ENCODE measurements around the gene VIPAS39. TPM values are rescaled to one million over a fixed set of nuclear protein-coding genes. Genes with fewer than 3 reads are reported as not detected.

The VIPAS39 gene
- 8.2 TPM for total RNA-seq

DNA sequence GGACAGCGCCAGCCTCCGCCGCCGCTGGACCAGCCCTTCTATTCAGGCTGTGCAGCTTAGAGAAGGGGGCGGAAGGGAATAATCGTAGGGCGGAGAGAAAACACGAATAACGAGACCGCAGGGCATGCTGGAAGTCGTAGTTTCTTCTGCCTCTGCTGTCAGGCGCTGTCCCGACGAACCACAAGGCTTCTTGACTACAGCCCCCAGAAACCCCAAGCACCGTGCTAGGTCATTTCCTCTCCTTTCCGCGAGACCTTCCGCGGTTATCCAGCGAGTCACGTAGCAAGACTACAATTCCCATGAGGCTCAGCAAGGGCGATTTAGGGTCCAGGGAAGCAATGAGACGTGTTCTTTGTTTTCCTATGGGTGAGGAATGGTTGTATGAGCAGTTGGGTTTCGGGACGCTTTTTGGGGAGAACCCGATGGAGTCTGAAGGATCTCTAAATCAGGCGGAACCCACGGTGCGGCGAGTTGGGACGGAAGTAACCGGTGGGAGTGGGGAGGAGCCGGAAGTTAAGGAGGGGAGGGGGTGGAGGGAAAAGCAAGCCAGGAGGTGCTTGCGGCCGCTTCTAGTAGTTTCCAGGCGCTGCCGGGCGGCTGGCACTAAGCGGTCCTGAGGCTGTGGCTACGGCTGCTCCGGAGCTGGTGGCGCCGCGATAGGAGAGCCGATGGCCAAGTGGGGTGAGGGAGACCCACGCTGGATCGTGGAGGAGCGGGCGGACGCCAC is at the start of gene VIPAS39, which contains the start of gene AHSA1:
TSS of gene VIPAS39 (minus strand) at position 80 of the 727 bp plus-strand sequence. CDS start 3,499 bp downstream, outside the sequence.
TSS of gene AHSA1 (plus strand) at position 572 of the 727 bp plus-strand sequence. CDS start at position 669, 97 bp downstream.
- ATAC-seq (peak; percentile 95), DNase-seq (ENCODE audit: low spot score) (peak; percentile 97)

DNA sequence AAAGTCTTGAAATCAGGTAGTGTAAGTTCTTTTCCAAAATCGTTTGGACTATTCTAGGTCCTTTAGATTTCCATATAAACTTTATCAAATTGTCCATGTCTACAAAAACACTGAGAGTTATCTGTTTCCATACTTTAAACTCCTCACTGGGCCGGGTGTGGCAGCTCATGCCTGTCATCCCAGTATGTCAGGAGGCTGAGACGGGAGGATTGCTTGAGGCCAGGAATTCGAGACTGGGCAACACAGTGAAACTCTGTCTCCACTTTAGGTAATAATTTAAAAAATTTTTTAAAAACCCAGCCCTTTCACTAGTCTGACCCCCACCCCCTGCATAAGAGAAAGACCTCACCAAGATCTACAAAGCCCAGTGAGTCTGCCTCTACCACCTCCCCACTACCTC is 47.6 kb upstream of the VIPAS39 start:
- no peak for ATAC-seq
- DNase-seq (ENCODE audit: low spot score): no peak

DNA sequence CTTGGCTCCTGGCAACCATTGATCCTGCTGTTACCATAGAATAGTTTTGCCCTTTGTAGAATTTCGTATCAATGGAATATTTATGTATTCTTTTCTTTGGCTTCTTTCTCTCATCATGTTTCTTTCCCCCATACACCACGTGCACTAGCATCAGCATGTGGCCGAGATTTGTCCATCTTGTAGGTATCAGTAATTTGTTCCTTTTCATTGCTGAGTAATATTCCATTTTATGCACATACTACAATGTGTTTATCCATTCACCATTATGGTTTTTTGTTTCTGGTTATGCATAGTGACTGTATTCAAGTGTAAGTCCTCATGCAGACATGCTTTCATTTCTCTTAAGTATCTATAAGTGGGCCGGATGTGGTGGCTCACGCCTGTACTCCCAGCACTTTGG is 45.7 kb upstream of the VIPAS39 start:
- DNase-seq (ENCODE audit: low spot score) (no peak), ATAC-seq (no peak)

DNA sequence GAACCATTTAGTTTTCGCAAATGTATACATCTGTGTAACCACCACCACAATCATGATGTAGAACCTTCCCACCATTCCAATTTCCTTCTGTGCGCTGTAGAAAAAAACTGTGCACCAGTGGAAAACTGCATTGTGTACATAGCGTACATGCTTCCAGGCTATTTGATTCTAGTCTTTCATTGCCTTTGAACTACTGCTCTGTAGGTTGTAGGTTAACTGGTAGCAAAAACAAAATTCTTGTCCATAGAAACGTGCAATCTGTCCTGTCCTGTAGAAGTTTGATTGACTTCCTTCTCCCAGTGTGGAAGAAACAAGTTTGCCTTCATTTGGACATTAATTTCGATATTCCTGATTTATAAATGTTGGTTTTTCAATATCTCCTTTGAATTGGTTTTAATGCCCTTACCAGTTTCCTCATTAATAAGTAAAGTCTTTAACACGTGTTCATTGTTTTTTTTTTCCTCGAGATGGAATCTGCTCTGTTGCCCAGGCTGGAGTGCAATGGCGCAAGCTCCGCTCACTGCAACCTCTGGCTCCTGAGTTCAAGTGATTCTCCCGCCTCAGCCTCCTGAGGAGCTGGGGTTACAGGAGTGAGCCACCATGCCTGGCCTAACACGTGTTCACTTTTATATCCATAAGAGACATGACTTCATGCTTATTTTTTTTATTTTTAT is 44.8 kb upstream of the VIPAS39 start:
- DNase-seq (ENCODE audit: low spot score): peak; percentile 18
- no peak for ATAC-seq

DNA sequence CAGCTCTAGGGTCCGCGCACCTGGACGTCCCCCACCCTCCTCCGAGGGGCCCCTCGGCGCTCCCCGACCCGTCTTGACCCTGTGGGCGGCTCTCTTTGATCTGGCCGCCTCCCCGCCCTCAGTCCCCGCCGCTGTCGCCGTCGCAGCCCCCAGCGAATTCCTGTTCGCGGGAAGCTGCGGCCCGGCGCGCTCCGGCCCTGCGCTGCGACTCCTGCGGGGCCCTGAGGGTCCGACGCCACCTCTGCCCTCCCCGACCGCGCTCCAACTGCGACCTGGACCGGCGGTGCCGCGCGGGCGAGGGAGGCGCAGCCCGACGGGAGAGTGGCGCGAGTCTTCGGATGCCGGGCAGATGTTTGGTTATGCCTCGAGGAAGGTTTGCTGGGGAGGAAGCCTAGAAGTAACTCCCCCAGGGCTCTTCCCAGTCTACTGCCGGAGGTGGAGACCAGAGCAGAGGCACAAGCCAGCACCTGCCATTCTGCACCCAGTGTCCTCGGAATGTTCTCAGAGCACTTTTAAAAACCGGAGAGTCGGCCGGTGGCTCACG is 41.7 kb upstream of the VIPAS39 start:
- DNase-seq (ENCODE audit: low spot score) (peak; percentile 40), ATAC-seq (peak; percentile 20)

DNA sequence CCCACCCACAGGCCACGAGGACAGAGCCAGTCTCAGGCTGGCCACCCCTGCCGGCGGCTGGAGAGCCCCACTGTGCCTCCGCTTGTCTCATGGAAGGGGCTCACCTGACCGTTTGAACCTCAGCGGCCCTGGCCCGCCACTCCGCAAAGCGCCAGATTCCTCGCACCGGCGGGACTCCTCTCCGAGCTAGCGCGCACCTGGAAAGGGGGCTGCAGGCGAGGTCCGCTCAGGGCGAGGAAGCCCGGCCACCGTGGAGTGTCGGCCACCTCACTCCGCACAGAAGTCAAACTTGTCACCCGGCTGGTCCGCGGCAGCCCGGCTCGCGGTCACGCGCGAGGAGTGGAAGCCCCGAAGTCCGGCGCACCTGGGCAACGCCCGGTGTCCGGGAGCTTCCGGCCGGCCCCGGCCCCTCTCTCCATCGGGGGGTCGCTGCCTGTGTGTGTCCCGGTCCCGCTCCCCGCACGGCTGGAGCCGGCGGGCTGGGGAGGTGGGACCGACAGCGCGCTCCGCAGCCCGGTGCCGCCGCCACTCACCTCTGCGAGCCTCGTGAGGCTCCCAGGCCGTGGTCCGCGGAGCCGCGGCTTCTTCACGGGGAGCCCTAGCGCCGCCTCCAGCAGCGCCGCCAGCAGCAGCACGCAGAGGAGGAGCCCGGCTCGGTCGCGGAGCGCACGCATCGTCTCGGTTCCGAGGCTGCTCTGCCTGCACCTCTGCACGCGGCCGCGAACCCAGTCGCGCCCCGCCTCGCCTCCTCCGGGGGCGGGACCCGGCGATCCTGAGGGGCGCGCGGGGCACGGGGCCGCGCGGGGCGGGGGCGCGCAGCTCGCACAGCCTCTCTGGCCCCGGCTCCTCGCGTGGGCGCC is 40.9 kb upstream of the VIPAS39 start, which contains the start of gene ISM2:
TSS of gene ISM2 (minus strand) at position 697 of the 860 bp plus-strand sequence. CDS start at position 674, 23 bp downstream.
- DNase-seq (ENCODE audit: low spot score) (peak; percentile 46), ATAC-seq (peak; percentile 87)

DNA sequence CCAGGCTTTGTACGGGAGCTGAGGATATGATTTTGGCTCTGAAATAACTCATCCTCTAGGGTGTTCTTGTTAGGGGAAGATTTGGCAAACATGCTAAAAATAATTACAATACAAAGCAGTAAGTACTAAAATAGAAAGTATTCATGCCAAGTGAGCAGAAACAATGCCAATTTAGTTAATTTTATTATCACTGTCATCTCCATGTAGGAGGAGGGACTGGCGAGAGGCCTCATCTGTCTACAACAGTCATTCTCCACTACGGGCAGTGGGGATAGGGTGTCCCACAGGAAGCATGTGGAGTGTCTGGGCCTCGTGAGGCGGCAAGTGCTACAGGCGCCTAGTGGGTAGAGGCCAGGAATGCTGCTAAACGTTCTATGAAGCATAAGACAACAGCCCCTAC is 37.9 kb upstream of the VIPAS39 start:
- no peak for DNase-seq (ENCODE audit: low spot score)

DNA sequence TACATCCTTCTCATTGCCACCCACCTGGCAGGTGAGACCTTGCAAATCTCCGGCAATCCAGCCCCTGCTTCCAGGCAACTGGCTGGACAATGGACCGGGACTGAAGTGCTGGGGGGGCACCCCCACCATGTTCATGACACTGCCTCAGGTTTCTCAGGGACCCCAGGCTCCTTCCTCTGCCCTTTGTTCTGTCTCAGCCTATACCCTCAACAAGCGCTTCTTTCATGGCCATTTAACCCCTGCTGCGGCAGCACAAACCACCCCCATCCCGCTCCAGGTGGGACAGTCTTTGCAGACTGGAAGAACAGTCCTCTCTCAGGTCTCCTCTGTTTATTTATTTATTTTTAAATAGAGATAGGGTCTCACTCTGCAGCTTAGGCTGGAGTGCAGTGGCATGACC is 33.7 kb upstream of the VIPAS39 start:
- DNase-seq (ENCODE audit: low spot score): no peak
- no peak for ATAC-seq

More for the DNA sequence above, 37.9 kb upstream of the VIPAS39 start:
- no peak for ATAC-seq

DNA sequence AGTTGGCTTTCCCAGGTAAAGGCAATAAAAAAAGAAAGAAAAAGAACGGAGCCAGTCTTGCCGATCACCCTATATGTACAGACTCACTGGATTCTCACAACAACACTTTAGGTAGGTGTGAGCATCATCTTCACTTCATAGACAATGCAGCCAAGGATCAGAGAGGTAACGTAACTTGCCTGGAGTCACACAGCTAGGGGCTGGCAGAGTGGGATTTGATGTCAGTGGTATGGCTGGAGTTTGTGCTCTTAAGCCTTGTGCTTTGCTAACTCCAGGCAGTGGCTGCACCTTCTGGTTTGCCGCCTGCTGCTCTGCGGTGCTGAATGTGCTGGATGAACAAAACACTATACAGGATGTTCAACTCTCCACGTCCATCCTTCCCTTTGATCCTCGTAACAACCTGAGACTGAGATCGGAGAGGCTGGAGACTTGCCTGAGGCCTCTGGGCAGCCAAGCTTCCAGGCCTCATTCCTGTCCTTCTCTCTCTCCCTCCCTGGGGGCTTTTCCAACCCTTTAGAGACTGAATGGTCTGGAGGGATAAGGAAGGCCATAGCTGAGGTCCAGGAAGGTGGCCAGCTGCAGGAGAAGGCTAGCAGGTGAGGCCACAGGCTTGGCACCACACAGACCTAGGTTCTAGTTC is 33.1 kb upstream of the VIPAS39 start:
- ATAC-seq (no peak), DNase-seq (ENCODE audit: low spot score) (no peak)

DNA sequence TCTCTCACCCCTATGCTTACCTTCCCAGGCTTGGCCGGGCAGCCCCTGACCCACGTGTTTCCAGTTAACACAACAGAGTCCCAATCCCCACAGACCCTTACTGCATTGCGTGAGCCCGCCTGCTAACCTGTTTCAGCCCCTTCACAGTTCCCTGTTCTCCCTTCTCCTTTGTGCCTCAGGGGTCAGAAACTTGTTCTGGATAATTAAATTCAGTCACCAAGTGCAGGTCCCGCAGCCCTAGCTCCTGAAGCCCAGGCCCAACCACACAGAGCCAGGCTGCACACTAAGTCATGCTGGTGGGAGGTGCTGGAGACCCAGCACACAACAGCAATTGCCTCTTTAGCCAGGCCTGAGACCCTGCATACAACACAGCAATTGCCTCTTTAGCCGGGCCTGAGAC is 31.6 kb upstream of the VIPAS39 start:
- DNase-seq (ENCODE audit: low spot score) (no peak), ATAC-seq (no peak)

DNA sequence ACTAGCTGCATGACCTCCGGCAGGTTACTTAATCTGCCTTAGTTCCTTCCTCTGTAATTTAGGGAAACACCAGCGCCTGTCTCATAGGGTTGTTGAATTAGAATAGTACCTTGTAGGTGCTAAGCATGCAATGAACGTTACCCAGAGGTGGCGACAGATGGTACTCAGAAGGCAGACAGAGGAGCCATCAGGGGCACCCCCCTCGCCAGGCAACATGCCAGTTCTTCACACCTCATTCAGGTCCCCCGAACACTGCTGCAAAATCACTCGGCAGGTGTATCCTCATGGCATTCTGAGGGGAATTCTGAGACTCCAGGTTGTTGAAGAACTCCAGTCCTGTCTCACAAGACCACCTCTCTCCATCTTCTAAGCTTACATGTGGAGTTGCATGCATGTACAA is 31.2 kb upstream of the VIPAS39 start:
- ATAC-seq (no peak), DNase-seq (ENCODE audit: low spot score) (no peak)

DNA sequence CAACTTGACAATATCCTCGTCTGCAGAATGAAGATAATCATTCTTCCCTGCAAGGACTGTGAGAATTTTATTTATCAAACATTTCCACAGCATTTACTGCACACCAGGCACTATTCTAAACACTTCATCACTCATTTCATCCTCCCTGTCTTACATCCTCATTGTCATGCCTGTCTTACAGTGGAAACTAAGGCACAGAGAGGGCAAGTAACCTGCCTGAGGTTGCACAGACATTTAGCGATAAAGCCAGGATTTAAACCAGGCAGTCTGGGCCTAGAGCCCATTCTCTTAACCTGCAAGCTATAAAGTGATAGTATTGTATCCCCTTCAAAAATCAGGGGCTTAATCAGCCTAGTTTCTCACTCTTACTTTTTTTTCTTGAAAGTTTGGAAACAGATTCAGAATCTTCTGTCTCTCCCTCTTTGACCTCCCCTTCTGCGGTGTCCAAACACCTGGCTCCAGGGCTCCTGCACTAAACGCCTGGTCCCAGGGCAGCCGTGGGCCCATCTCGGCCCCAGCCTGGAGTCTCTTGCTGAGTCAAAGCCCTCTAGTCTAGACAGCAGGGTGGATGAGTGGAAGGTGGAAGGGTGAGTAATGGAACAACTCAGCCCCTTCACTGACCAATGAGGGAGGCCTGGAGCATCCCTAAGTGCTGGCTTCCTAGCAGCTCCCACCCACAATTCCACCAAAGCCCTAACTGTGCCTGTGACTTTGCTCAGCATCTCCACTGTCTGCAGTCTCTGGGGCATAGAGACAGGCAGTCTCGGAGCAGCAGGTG is 28.7 kb upstream of the VIPAS39 start:
- ATAC-seq (no peak), DNase-seq (ENCODE audit: low spot score) (no peak)

DNA sequence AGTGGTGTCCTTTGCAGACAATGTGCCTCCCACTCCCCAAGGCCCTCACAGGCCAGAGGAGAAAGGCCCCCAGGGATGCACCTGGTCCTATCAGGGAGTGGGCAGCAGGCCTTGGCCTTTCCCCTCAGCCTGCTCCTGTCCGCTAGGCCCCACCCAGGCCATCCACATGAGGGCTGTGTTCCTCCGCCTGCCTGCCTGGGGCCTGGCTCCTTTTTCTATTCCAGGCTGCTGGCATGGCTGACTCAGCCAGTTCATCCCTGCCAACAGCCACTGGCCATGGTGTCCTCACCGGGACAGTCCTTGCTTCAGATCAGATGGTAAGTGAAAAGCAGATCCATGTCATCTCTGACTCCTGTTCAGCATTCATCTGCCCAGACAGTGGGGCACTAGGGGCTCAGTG is 27.9 kb upstream of the VIPAS39 start:
- no peak for ATAC-seq

DNA sequence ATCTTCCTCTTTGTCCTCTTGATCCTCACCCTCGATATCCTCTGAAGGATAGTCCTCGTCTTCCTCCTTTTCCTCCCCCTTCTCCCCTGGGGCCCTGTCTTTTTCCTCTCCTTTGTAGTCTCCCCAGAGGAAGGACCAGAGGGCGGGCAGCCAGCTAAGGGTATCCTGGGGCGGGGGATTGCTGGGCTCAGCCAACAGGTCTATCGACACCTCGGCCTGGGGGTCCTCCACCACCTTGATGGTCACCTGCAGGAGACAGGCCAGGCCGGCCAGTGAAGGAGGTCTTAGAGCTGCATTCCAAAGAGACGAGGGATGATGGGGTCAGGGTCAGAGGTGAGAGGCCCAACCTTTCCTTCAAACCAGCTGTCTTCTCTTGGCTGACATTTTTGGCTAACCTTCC is 25.0 kb upstream of the VIPAS39 start:
- ATAC-seq (no peak), DNase-seq (ENCODE audit: low spot score) (no peak)

More for the DNA sequence above, 27.9 kb upstream of the VIPAS39 start:
- no peak for DNase-seq (ENCODE audit: low spot score)

DNA sequence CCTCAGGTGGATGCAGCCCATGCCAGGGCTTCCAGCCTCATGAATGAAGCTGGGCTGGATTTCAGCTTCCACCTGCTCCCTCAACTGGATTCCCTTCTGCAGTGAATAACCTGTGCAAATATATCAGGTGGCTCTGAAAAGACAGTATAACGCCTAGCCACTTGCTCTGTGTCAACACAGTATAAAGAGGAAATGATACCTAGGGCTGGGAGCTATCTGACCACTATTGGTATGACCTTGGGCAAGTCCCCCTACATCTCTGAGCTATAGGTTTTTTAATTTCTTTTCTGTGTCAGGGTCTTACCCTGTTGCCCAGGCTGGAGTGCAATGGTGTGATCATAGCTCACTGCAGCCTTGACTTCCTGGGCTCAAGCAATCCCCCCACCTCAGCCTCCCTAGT is 21.4 kb upstream of the VIPAS39 start:
- ATAC-seq (no peak), DNase-seq (ENCODE audit: low spot score) (no peak)

DNA sequence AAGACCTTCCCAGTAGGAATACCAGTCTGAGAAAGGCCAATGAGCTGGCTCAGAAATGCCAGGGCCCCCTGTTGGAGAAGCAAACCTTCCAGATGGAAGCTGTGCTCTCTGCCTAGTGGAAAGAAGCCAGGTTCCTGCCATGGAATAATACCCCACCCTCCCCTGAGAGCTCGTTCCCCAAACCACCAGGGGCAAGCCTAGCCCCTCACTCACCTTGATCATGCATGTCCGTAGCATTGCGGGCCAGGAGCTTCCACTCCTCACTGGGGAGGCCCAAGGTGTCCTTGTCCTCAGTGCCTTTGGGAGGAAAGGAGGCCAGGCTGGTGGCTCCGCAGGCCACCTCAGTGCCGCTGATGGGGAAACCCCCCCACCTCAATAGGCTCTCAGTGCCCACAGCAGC is 20.6 kb upstream of the VIPAS39 start:
- ATAC-seq (no peak), DNase-seq (ENCODE audit: low spot score) (no peak)

DNA sequence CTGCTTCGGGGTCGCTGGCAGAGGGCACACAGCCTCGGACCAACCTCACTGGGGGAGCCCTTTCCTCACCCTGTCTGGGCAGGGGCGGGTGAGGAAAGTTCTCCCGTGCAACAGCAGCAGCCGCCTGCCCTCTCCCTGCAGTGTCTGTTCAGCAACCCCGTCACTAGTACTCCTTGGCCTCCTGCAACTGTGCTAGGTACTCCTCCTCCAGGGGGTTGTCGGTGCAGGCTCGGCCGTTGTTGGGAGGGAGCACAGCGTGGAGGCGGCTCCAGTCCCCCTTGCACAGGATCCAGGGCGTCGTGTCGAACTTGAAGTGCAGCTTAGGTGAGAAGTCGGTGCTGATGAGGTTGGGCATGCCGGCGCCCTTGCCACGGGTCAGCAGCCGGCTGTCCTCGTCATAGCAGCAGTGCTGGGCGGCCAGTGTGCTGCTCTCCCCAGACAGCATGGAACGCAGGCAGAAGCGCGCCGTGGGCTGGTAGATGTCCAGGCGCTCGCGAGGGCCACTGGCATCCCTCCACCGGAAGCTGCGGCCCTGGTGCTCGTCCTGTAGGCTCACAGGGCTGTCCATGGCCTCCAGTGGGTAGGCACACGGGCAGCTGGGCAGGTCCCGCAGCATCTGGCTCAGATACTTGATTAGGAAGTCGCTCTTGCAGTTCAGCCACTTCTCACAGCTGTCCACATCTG is 18.2 kb upstream of the VIPAS39 start:
- DNase-seq (ENCODE audit: low spot score): no peak
- no peak for ATAC-seq

DNA sequence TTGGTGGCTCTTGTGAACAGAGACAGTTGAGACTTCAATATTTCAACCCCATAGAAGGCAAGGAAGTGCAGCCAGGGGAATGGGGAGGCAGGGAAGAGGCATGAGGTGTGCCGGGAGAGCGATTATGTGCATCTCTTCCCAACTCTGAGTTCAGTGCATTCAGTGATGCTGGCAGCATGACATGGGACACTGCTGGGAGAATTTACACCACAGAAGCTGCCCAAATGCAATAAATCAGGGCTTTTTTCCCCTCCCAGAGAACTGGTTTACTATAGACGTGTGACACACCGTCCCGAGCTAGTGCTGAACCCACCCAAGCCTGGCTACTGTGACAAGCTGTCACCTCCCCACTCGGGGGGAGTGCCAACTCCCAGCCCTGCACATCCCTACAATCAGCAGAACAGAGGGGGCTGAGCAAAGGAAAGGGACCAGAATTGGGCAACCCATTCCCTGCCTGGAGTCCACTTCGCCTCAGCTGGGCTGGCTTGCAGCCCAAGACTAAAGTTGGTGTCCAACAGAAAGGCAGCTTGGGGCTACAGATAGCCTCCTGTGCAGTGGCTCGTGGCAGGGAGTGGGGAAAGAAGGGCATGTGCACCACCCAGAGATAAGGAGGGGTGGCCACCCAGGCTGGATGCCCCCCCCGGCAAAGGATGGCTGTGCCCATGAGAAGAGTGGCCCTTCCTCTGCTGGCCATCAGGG is 17.2 kb upstream of the VIPAS39 start:
- DNase-seq (ENCODE audit: low spot score) (no peak), ATAC-seq (no peak)

DNA sequence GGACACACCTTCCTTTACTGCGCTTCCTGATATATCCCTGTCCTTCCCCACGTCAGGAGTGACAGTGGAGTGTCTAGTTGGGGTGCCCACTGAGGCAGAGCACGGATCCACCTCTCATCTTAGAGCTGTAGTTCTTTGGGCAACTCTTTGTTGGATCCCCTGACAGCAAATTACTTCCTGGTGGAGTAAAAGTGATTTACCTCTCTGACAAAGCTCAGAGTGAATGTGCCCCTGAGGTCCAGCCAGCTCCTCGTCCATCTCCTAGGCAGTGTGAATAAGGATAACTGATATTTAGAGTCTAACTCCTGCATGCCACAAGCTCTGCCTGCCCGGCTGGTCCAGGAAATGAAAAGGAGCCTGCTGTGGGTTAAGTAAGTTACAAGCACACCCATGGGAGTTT is 16.5 kb upstream of the VIPAS39 start:
- ATAC-seq: no peak

More for the DNA sequence above, 16.5 kb upstream of the VIPAS39 start:
- no peak for DNase-seq (ENCODE audit: low spot score)

Data from left lobe of liver (tissue), 2 donors.